K562 treated with DMSO at 1 percent for 4 hours (cell line): ENCODE results near the gene TRIM10. TPM values are rescaled to one million over a fixed set of nuclear protein-coding genes. Genes with fewer than 3 reads are reported as not detected.

Source experiments
- total RNA-seq: library from RNA; unstranded; fragments of 300-600 nt; gene quantifications from 2 replicates; pipeline ENCODE4 v1.2.3, GENCODE V29; 2022; ENCODE audit not compliant: insufficient read depth

Gene TRIM10, protein sequence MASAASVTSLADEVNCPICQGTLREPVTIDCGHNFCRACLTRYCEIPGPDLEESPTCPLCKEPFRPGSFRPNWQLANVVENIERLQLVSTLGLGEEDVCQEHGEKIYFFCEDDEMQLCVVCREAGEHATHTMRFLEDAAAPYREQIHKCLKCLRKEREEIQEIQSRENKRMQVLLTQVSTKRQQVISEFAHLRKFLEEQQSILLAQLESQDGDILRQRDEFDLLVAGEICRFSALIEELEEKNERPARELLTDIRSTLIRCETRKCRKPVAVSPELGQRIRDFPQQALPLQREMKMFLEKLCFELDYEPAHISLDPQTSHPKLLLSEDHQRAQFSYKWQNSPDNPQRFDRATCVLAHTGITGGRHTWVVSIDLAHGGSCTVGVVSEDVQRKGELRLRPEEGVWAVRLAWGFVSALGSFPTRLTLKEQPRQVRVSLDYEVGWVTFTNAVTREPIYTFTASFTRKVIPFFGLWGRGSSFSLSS
- not detected in 2 replicates for total RNA-seq

DNA sequence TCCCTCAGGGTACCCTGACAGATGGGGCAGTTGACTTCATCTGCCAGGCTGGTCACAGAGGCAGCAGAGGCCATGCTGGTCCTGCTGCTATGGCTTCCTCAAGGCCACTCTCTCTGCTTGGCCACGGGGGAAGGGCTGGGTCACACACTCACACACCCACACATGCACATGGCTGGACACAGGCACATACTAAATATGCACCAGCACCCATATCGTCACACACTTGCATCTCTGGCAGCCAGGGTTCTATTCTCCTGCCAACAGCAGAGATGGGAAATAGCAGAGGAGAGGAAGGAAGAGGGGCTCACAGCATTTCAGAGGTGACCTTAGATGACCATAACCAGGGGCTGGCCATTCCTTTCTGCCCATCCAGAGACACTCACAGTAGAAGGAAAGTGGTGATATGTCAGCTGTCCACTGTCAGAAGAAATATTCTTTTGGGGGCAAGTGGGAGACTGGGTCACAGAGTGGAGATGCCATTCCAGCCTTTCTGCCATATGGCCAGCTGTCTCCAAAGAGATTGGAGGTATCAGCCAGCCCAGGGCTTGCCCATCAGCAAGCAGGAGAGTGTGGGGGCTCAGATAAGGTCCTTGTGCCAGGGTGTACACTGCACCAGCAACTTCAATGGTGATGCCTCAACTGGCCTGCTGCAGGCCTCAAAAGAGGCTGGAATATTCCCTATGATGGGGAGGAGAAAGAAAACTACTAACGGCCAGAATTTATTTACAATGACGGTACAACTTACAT is at the start of gene TRIM10:
TRIM10 (minus strand) TSS at position 427 of the 747 bp plus-strand sequence; CDS start at position 74, 353 bp downstream.

GRCh38 chr6:30163090-30163917 is 2.3 kb upstream of the TRIM10 start, which contains the start of gene TRIM15:
Gene TRIM15, plus strand, starts transcription at chr6:30163546. Its CDS starts 139 bp downstream, at chr6:30163685.

DNA sequence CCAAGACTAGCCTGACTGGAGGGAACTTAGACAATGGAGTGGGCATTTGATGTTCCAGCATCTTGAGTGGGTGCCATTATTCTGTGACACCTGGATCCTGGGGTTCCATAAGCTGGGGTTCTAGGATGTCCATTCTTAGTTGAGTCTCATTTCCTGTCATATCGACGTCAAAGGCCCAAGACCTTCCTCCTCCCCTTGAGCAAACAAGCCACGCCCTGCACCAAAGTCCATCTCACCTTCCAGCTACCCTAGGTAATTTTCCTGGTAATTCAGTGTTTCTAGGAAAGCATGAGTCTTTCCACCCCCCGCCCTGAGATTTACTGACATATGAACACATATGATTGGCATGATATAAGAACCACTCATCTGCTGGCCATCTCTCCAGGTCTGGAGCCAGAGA is 25.3 kb downstream of the TRIM10 start, which contains the start of gene TRIM40:
TRIM40 (plus strand) TSS at position 384 of the 400 bp plus-strand sequence. CDS start 897 bp downstream, outside the sequence.

DNA sequence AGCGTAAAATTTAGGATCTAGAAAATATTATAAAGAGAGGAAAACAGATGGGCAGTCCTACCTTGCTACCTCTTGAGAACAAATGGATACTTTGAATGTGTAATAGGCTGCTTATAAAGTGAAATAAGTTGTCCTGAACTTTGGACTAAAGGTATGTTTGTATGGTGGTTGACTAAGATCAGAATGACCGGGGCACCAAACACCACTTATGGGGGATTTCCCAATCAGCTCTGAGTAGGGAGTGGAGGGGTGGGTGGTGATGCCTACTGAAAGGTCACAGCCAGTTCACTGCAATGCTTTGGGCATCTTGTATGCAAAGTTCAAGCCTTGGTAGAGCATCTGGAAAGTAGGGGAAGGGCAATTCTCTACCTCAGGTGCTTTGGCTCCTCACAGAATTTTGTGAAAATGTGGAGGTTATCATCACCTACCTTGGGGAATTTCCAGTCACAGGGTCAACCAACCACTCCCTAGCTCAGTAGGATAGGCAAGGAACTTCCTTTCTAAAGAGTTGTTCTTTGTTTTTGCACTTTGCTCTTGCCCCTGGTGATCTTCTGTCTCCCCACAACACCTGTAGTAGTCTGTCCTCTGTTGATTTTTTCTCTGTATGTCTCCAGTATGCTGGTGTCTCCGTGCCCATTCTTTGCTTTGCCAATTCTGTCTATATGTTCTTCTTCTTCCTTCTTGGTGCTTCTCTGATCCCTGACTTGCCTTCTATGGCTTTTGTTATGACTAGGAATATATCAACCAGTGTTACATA is 47.8 kb downstream of the TRIM10 start, which contains the start of gene TRIM31:
TRIM31 (minus strand) TSS at position 88 of the 757 bp plus-strand sequence. CDS start 285 bp downstream, outside the sequence.

Other genes with a start within 250 kb of the TRIM10 start
- not detected in 2 replicates for gene HLA-A, start 218.7 kb downstream of the TRIM10 start, total RNA-seq
- 73.6 and 77.7 TPM in 2 replicates for gene POLR1H, start 99.9 kb downstream of the TRIM10 start, total RNA-seq
- 32.6 and 37.5 TPM in 2 replicates for gene PPP1R11, start 94.0 kb downstream of the TRIM10 start, total RNA-seq
- gene RNF39, start 85.4 kb downstream of the TRIM10 start, total RNA-seq: 2.3 and 3.7 TPM in 2 replicates
- not detected in 2 replicates for gene TRIM31, start 48.1 kb downstream of the TRIM10 start, total RNA-seq
- not detected in 2 replicates for gene TRIM40, start 25.1 kb downstream of the TRIM10 start, total RNA-seq
- gene TRIM15, start 2.3 kb upstream of the TRIM10 start, total RNA-seq: not detected in 2 replicates
- 6.4 and 8.7 TPM in 2 replicates for gene TRIM26, start 52.2 kb upstream of the TRIM10 start, total RNA-seq
- 6.6 and 13.8 TPM in 2 replicates for gene TRIM39, start 165.7 kb upstream of the TRIM10 start, total RNA-seq
- 194 and 243 TPM in 2 replicates for gene RPP21, start 183.9 kb upstream of the TRIM10 start, total RNA-seq